ENCODE data around the gene PGM5.
"Not testable (repeated sequence)": the region's sequence is repeated elsewhere in the genome, so short reads cannot be mapped to it uniquely, and the experiment has no call there.

- TF ChIP-seq CTCF (IDR thresholded peaks at IDR 0.05; ENCODE audit: insufficient read depth, low read length, poor library complexity, severe bottlenecking); EZH2phosphoT487 (conservative IDR thresholded peaks at IDR 0.05; ENCODE audit: low read length): not testable (repeated sequence)
Observed at GRCh38 chr9:68356380-68357118, at the start of gene PGM5.
